Choroid plexus epithelial cell (primary cell): ENCODE data around the gene EFNA5.
"Not testable (repeated sequence)": the region's sequence is repeated elsewhere in the genome, so short reads cannot be mapped to it uniquely, and the experiment has no call there.

ENCODE experiments used
- DNase-seq: peaks from one replicate; pipeline ENCODE4 v3.0.0-alpha.2; 2010; ENCODE audit warnings: low read depth
- H3K4me3 ChIP-seq: 2 replicates; pipeline ENCODE4 v1.5.1; 2011; ENCODE audit warnings: low read depth, mild to moderate bottlenecking, control low read depth, low read length, moderate library complexity
- TF ChIP-seq, protein P1 (sequence below): conservative IDR thresholded peaks from 2 replicates; pipeline ENCODE4 v1.5.1; 2011; ENCODE audit warnings: low read depth, mild to moderate bottlenecking, control low read depth, inconsistent platforms, low read length, moderate library complexity

Gene EFNA5

DNA sequence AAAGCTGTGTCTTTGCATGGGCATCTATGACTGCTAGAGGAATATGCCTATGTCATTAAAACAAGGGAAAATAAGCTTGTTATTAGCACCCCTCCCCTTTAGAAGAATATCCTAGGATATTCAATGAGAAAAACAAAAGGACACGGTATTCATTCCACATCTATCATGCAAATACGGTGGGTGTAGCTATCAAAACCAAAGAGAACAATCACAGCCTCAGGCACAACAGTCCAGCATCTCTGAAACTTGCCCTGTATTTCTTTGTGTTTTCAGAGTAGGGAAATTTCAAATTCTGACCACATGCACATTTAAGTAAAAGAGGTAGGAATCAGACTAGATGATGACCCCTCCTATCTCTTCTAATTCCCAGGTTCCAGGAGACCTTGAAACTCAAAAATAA is 209.9 kb downstream of the EFNA5 start:
- H3K4me3 ChIP-seq: no peak overlapping the region
- TF ChIP-seq, protein P1, sequence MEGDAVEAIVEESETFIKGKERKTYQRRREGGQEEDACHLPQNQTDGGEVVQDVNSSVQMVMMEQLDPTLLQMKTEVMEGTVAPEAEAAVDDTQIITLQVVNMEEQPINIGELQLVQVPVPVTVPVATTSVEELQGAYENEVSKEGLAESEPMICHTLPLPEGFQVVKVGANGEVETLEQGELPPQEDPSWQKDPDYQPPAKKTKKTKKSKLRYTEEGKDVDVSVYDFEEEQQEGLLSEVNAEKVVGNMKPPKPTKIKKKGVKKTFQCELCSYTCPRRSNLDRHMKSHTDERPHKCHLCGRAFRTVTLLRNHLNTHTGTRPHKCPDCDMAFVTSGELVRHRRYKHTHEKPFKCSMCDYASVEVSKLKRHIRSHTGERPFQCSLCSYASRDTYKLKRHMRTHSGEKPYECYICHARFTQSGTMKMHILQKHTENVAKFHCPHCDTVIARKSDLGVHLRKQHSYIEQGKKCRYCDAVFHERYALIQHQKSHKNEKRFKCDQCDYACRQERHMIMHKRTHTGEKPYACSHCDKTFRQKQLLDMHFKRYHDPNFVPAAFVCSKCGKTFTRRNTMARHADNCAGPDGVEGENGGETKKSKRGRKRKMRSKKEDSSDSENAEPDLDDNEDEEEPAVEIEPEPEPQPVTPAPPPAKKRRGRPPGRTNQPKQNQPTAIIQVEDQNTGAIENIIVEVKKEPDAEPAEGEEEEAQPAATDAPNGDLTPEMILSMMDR: no peak
- DNase-seq: no peak

DNA sequence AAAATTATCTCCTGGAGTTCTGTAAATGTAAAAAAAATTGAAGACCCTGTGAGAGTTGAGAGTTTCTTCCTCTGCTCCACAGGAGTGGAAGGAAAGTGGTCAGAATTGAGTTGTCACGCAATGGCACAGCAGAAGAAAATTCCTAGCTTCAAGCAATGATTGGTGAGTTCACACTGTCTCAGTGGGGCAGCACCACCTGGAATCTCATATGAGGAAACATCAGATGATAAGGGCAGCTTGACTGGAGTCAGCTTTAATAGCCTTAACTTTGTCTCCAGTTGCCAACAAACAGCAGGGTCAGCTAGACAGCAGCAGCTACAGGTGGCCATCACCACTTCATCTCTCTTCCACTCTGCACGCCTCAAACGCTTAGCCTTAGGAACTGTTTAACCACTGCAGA is 211.1 kb downstream of the EFNA5 start:
- TF ChIP-seq, protein P1: no peak
- H3K4me3 ChIP-seq: no peak overlapping the region
- peak; percentile 43 for DNase-seq

DNA sequence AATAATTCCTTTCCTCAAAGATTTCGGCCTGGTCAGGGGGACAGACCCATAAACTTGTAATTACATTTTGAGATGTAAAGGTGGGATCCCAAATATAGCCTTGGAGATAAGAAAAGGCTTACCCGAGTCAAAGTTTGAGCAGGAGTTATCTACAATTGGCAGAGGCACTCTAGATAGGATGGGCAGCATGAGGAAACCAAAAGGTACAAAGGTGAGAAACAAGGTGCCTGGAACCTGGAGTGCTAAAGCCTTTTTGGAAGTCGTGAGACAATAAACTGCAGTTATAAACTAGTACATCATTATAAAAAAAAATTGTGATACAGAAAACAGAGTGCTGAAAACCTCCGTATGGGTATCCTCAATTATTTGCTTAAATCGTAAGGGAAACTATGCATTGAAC is 212.4 kb downstream of the EFNA5 start:
- no peak overlapping the region for H3K4me3 ChIP-seq
- no peak for DNase-seq
- TF ChIP-seq, protein P1: no peak

DNA sequence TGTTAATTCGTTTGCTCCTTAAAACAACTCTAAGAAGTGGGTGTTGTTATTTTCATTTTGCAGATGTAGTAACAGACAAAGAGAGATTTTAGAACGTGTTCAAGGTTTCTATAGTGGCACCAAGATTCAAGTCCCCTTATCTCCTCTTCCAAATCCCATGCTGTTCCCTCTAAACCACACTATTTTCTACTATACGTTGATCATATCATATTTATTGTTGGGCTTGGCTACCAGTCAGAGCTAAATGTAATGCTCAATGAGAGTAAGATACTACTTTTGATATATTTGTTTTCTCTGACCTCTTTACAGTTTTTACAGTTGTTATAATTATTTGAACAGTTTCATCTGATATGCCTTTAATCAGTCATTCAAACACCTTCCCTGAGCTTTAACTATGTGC is 212.9 kb downstream of the EFNA5 start:
- TF ChIP-seq, protein P1: no peak
- no peak for DNase-seq
- H3K4me3 ChIP-seq: no peak overlapping the region

DNA sequence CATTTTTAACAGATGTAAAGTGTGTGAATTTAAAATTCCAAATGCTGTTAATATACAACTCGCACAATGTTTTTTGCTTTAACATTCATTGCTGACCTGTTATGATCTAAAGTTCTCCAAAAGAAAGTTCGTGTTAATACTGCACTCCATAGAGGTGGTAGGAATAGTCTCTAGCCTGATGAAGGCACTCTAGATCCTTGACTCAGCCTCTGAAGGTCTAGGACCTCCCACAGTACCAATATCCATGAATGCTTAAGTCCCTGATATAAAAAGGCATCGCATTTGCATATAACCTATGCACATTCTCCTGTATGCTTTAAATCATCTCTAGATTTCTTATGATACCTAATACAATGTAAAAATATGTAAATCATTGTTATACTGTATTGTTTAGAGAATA is 213.6 kb downstream of the EFNA5 start:
- DNase-seq: peak; percentile 16
- TF ChIP-seq, protein P1: no peak
- no peak overlapping the region for H3K4me3 ChIP-seq

DNA sequence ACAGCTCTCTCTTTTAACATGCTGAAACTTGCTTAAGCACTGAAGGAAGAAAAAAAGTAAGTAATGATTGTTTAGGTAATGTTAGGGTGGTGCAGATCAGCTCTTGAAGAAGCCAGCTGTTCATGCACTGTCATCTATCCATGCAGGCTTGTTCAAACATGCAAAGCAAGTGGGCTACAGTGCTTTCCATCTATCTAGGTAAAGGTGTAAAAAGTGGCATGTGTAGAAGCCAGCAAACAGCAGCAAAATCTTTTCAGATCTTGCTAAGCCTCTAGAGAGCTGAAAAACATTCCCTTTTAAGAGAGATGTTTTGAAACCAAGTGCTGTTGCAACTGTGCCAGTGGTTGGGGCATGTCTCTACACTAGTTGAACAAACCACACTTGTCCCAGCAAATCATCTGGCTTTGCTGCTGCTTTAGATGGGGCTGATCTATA is 214.4 kb downstream of the EFNA5 start:
- peak; percentile 23 for DNase-seq
- TF ChIP-seq, protein P1: no peak

DNA sequence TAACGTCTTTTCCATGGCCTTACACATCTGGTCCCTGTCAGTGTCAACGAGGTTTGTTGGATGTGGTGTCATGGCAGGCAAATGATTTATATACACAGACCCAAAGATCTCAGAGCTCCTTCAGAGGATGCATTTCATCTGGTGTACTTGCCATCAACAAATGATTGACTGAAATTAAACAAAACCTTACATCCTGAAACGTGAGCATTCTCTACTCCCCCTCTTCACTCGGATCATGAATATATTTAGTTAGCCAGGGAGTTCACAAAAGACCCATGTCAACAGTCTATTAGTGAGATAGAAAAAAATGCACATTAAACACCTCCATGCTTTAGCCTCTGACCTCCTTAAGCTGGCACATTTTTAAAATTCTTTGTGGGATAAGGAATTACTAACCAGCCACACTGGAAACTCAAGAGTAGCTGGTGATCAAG is 215.6 kb downstream of the EFNA5 start:
- no peak overlapping the region for H3K4me3 ChIP-seq
- peak; percentile 38 for DNase-seq
- TF ChIP-seq, protein P1: no peak

More for the DNA sequence above, 214.4 kb downstream of the EFNA5 start:
- H3K4me3 ChIP-seq: no peak overlapping the region

DNA sequence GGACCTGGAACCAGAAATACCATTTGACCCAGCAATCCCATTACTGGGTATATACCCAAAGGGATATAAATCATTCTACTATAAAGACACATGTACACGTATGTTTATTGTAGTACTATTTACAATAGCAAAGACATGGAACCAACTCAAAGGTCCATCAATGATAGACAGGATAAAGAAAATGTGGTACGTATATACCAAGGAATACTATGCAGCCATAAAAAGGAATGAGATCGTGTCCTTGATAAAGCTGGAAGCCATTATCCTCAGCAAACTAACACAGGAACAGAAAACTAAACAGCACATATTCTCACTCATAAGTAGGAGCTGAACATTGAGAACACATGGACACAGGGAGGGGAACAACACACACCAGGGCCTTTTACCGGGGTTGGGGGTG is 218.9 kb downstream of the EFNA5 start:
- not testable (repeated sequence) for H3K4me3 ChIP-seq, DNase-seq
